Measurements from ENCODE around the gene ARHGAP6. TPM values are rescaled to one million over a fixed set of nuclear protein-coding genes. Genes with fewer than 3 reads are reported as not detected.
A peak's percentile ranks its signal among the peaks of the same experiment; 100 is the strongest.

The ARHGAP6 gene
- total and polyA plus RNA-seq, 9 of the 15 experiments (the other 6 are each of a cell fraction or from before 2014, with no cell fraction given) = 12.5 to 63.6 (median 41.8) TPM

- TF ChIP-seq RCOR1 (IDR thresholded peaks at IDR 0.05; ENCODE audit: borderline replicate concordance in 1 of 2, low read depth in 2 of 2, low read length in 2 of 2) (peak in 1 of 2 experiments; percentile 38; a peak in 1 of 4 replicates), FOXM1 (IDR thresholded peaks at IDR 0.05; ENCODE audit: low read depth) (0 out of 2 replicates have a peak, but pooled peaks have one; percentile 25), FOXM1 (CRISPR knock-in tag; IDR thresholded peaks at IDR 0.05; ENCODE audit: low read depth) (no peak), FUS (optimal IDR thresholded peaks at IDR 0.05; ENCODE audit: low read depth, low read length) (no peak), TGIF2 (CRISPR knock-in tag; IDR thresholded peaks at IDR 0.05) (no peak), CTBP1 (IDR thresholded peaks at IDR 0.05; ENCODE audit: borderline replicate concordance) (peak; percentile 75), ZKSCAN8 (CRISPR knock-in tag; IDR thresholded peaks at IDR 0.05) (peak; percentile 41; the same call in 1 of the 2 replicates), ZNF263 (CRISPR knock-in tag; IDR thresholded peaks at IDR 0.05; ENCODE audit: borderline replicate concordance) (peak; percentile 21; the same call in 1 of the 2 replicates), ZMIZ1 (IDR thresholded peaks at IDR 0.05; ENCODE audit: low read depth in 2 of 2, low read length in 2 of 2) (peak in 1 of 2 experiments; percentile 34; a peak in 1 of 4 replicates), SRF (CRISPR knock-in tag; IDR thresholded peaks at IDR 0.05) (no peak), CC2D1A (IDR thresholded peaks at IDR 0.05) (peak; percentile 47; the same call in 1 of the 2 replicates), DPF2 (IDR thresholded peaks at IDR 0.05) (peak; percentile 85), HDAC1 (IDR thresholded peaks at IDR 0.05) (0 out of 4 replicates have a peak, but pooled peaks of 1 of the 2 experiments have one; percentile 42), CHAMP1 (IDR thresholded peaks at IDR 0.05) (no peak), MAFG (tag; conservative IDR thresholded peaks at IDR 0.05) (no peak), NEUROD1 (IDR thresholded peaks at IDR 0.05; ENCODE audit: borderline replicate concordance, low read depth, low read length, partially characterized antibody) (peak; percentile 42)
Observed at GRCh38 chrX:11254417-11255109, 411.2 kb downstream of the ARHGAP6 start (continued).
